H9 (cell line): ENCODE measurements around the gene AWAT2. TPM values are rescaled to one million over a fixed set of nuclear protein-coding genes. Genes with fewer than 3 reads are reported as not detected.

Experiments used
- DNase-seq: peaks from one replicate; pipeline ENCODE4 v3.0.0-alpha.2; 2017
- H2AFZ ChIP-seq: one replicate; pipeline ENCODE4 v1.6.1; 2013; ENCODE audit warnings: mild to moderate bottlenecking, low read length, control low read depth, moderate library complexity
- H2AK5ac ChIP-seq: 2 replicates; pipeline ENCODE4 v1.6.1; 2013; ENCODE audit warnings: low read length, control low read depth, mixed read lengths; ENCODE audit not compliant: insufficient read length
- H2BK120ac ChIP-seq: one replicate; pipeline ENCODE4 v1.6.1; 2013; ENCODE audit warnings: low read depth, mild to moderate bottlenecking, low read length, control low read depth, inconsistent platforms; ENCODE audit not compliant: poor library complexity, severe bottlenecking
- H2BK12ac ChIP-seq: 2 replicates; pipeline ENCODE4 v1.6.1; 2013; ENCODE audit warnings: low read length, control low read depth, mixed read lengths, low read depth; ENCODE audit not compliant: insufficient read length
- H2BK15ac ChIP-seq: 2 replicates; pipeline ENCODE4 v1.6.1; 2013; ENCODE audit warnings: low read depth, low read length, control low read depth
- H2BK20ac ChIP-seq: one replicate; pipeline ENCODE4 v1.6.1; 2013; ENCODE audit warnings: low read depth, mild to moderate bottlenecking, low read length, control low read depth, inconsistent platforms; ENCODE audit not compliant: poor library complexity, severe bottlenecking
- H2BK5ac ChIP-seq: 2 replicates; pipeline ENCODE4 v1.6.1; 2013; ENCODE audit warnings: low read length, control low read depth, mixed read lengths; ENCODE audit not compliant: insufficient read length
- H3K14ac ChIP-seq: 2 replicates; pipeline ENCODE4 v1.6.1; 2013; ENCODE audit warnings: low read length, control low read depth; ENCODE audit not compliant: insufficient read depth
- H3K18ac ChIP-seq: 2 replicates; pipeline ENCODE4 v1.6.1; 2013; ENCODE audit warnings: low read depth, mild to moderate bottlenecking, mixed read lengths, low read length, control low read depth; ENCODE audit not compliant: insufficient read length
- H3K23ac ChIP-seq: 2 replicates; pipeline ENCODE4 v1.6.1; 2013; ENCODE audit warnings: low read length, control low read depth, mixed read lengths, low read depth; ENCODE audit not compliant: insufficient read length
- H3K23me2 ChIP-seq: 2 replicates; pipeline ENCODE4 v1.6.1; 2013; ENCODE audit warnings: low read depth, mild to moderate bottlenecking, mixed read lengths, low read length, control low read depth; ENCODE audit not compliant: insufficient read length, poor library complexity, severe bottlenecking
- H3K27ac ChIP-seq: 2 replicates; pipeline ENCODE4 v1.5.1; 2013; ENCODE audit warnings: low read length, control low read depth, mixed read lengths, low read depth; ENCODE audit not compliant: insufficient read length
- H3K27me3 ChIP-seq: 2 replicates; pipeline ENCODE4 v1.6.1; 2013; ENCODE audit warnings: low read length, control low read depth, inconsistent platforms; ENCODE audit not compliant: insufficient read depth
- H3K4ac ChIP-seq: 2 replicates; pipeline ENCODE4 v1.6.1; 2013; ENCODE audit warnings: low read depth, mild to moderate bottlenecking, control low read depth, inconsistent platforms, low read length, moderate library complexity
- H3K4me1 ChIP-seq: 2 replicates; pipeline ENCODE4 v1.6.1; 2013; ENCODE audit warnings: low read length, control low read depth, inconsistent platforms; ENCODE audit not compliant: insufficient read depth
- H3K4me2 ChIP-seq: 2 replicates; pipeline ENCODE4 v1.6.1; 2013; ENCODE audit warnings: low read length, control low read depth, mixed read lengths; ENCODE audit not compliant: insufficient read length, insufficient read depth
- H3K56ac ChIP-seq: 2 replicates; pipeline ENCODE4 v1.6.1; 2013; ENCODE audit warnings: low read depth, mild to moderate bottlenecking, mixed read lengths, low read length, control low read depth; ENCODE audit not compliant: insufficient read length
- H3K79me1 ChIP-seq: 2 replicates; pipeline ENCODE4 v1.6.1; 2013; ENCODE audit warnings: low read depth, mild to moderate bottlenecking, moderate library complexity, low read length, control low read depth, inconsistent platforms; ENCODE audit not compliant: insufficient read depth, poor library complexity, severe bottlenecking
- H3K79me2 ChIP-seq: 2 replicates; pipeline ENCODE4 v1.6.1; 2013; ENCODE audit warnings: low read length, control low read depth, inconsistent platforms; ENCODE audit not compliant: insufficient read depth
- H3K9ac ChIP-seq: 2 replicates; pipeline ENCODE4 v1.6.1; 2013; ENCODE audit warnings: low read length, control low read depth, mixed read lengths; ENCODE audit not compliant: insufficient read length; ENCODE audit errors: extremely low read depth
- H3K9me3 ChIP-seq: one replicate; pipeline ENCODE4 v1.6.1; 2013; ENCODE audit warnings: low read depth, low read length, inconsistent platforms; ENCODE audit not compliant: control insufficient read depth
- H3T11ph ChIP-seq: one replicate; pipeline ENCODE4 v1.6.1; 2013; ENCODE audit warnings: mild to moderate bottlenecking, low read length, control low read depth, inconsistent platforms
- H4K20me1 ChIP-seq: one replicate; pipeline ENCODE4 v1.6.1; 2013; ENCODE audit not compliant: control insufficient read depth, insufficient read length, insufficient read depth
- H4K5ac ChIP-seq: 2 replicates; pipeline ENCODE4 v1.6.1; 2013; ENCODE audit warnings: low read depth, mild to moderate bottlenecking, mixed read lengths, low read length, control low read depth; ENCODE audit not compliant: insufficient read length
- H4K8ac ChIP-seq: replicated peaks from 2 replicates; pipeline ENCODE4 v1.6.1; 2013; ENCODE audit warnings: low read length, control low read depth, mixed read lengths, low read depth; ENCODE audit not compliant: insufficient read length
- H4K91ac ChIP-seq: 2 replicates; pipeline ENCODE4 v1.6.1; 2013; ENCODE audit warnings: low read depth, mild to moderate bottlenecking, moderate library complexity, mixed read lengths, low read length, control low read depth; ENCODE audit not compliant: insufficient read length
- H3K27ac Mint-ChIP-seq, 3 experiments: 2 replicates in 2 of 3; 3 replicates in 1 of 3; pipeline ENCODE4 v1.8.0; 2020 to 2021; ENCODE audit warnings: mixed read lengths in 3 of 3, mild to moderate bottlenecking in 1 of 3, moderate library complexity in 1 of 3
- H3K27me3 Mint-ChIP-seq: 2 replicates; pipeline ENCODE4 v1.8.0; 2021; ENCODE audit warnings: low read depth, mild to moderate bottlenecking, moderate library complexity, mixed read lengths
- H3K36me3 Mint-ChIP-seq, 3 experiments: 2 replicates in 2 of 3; 3 replicates in 1 of 3; pipeline ENCODE4 v1.8.0; 2020 to 2021; ENCODE audit warnings: low read depth in 3 of 3, mixed read lengths in 3 of 3; ENCODE audit not compliant: insufficient read depth in 1 of 3
- H3K4me1 Mint-ChIP-seq, 2 experiments: 2 replicates each; pipeline ENCODE4 v1.8.0; 2020; ENCODE audit warnings: mixed read lengths in 2 of 2
- H3K4me3 Mint-ChIP-seq, 2 experiments: 2 replicates in 1 of 2; 3 replicates in 1 of 2; pipeline ENCODE4 v1.8.0; 2020 to 2021; ENCODE audit warnings: mild to moderate bottlenecking in 2 of 2, mixed read lengths in 2 of 2, moderate library complexity in 1 of 2
- H3K9me3 Mint-ChIP-seq, 2 experiments: 2 replicates in 1 of 2; 3 replicates in 1 of 2; pipeline ENCODE4 v1.8.0; 2020; ENCODE audit warnings: mild to moderate bottlenecking in 2 of 2, mixed read lengths in 2 of 2, moderate library complexity in 1 of 2
- WGBS: extraction: QIAGEN DNeasy Blood & Tissue Kit; methylation state at CpG from one replicate; pipeline ENCODE4 v1.1.7; 2013; ENCODE audit warnings: missing lambda C conversion rate, low lambda C conversion rate, mixed read lengths; ENCODE audit not compliant: insufficient read length; ENCODE audit errors: extremely low coverage; 5-methylcytosine and 5-hydroxymethylcytosine counted together
- total RNA-seq: library from RNA; stranded (reverse); gene quantifications from 2 replicates; pipeline ENCODE4 v1.2.1, GENCODE V29; 2021
- TF ChIP-seq, protein P1 (sequence below): fragments of 200-600 bp; sonication (generic); conservative IDR thresholded peaks from 3 replicates; pipeline ENCODE4 v1.8.0; 2021; ENCODE audit warnings: antibody characterized with exemption, mild to moderate bottlenecking

The AWAT2 gene
- total RNA-seq, 1 experiment from 2014 or later = not detected

- Histone ChIP-seq H2BK5ac (no peak overlapping the region), H3K23ac (no peak overlapping the region), H3K27me3 (no peaks in the 10 kb centered on the region), H4K20me1 (no peaks in the 10 kb centered on the region), H3K4me2 (no peak overlapping the region), H2BK15ac (no peak overlapping the region), H3K4ac (no peak overlapping the region), H3K9ac (no peak overlapping the region), H4K91ac (no peak overlapping the region), H2BK12ac (no peak overlapping the region), H3K27ac (no peak overlapping the region), H3K23me2 (no peaks in the 10 kb centered on the region), H3K18ac (no peak overlapping the region), H2BK20ac (no peak overlapping the region), H3K79me2 (no peaks in the 10 kb centered on the region), H3K9me3 (peaks cover 26% of the 10 kb centered on the region), H2AFZ (no peak overlapping the region), H4K5ac (no peak overlapping the region), H2AK5ac (no peak overlapping the region), H3K56ac (no peak overlapping the region), H2BK120ac (no peak overlapping the region), H3T11ph (no peak overlapping the region), H3K14ac (no peak overlapping the region), H3K79me1 (no peaks in the 10 kb centered on the region), H4K8ac (no peak overlapping the region), H3K4me1 (no peaks in the 10 kb centered on the region)
- Mint-ChIP-seq H3K4me3 (no peak overlapping the region), H3K36me3 (peaks cover 0 to 10% (median 2%) of the 10 kb centered on the region in 3 experiments; a peak in 1 of 7 replicates), H3K27me3 (peaks cover 1% of the 10 kb centered on the region; the same call in 1 of the 2 replicates), H3K9me3 (peaks cover 61 to 65% of the 10 kb centered on the region in 2 experiments), H3K27ac (no peak overlapping the region), H3K4me1 (peaks cover 3 to 12% of the 10 kb centered on the region in 2 experiments)
- TF ChIP-seq, protein P1, sequence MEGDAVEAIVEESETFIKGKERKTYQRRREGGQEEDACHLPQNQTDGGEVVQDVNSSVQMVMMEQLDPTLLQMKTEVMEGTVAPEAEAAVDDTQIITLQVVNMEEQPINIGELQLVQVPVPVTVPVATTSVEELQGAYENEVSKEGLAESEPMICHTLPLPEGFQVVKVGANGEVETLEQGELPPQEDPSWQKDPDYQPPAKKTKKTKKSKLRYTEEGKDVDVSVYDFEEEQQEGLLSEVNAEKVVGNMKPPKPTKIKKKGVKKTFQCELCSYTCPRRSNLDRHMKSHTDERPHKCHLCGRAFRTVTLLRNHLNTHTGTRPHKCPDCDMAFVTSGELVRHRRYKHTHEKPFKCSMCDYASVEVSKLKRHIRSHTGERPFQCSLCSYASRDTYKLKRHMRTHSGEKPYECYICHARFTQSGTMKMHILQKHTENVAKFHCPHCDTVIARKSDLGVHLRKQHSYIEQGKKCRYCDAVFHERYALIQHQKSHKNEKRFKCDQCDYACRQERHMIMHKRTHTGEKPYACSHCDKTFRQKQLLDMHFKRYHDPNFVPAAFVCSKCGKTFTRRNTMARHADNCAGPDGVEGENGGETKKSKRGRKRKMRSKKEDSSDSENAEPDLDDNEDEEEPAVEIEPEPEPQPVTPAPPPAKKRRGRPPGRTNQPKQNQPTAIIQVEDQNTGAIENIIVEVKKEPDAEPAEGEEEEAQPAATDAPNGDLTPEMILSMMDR = no peak
- WGBS = 100% methylated on average over 2 of the region's 4 CpGs
- DNase-seq = no peak
Observed at GRCh38 chrX:70026851-70027200, 22.9 kb downstream of the AWAT2 start.
